ENCODE results near the gene ERBB4. TPM values are rescaled to one million over a fixed set of nuclear protein-coding genes. Genes with fewer than 3 reads are reported as not detected.

Gene ERBB4
- total RNA-seq, 4 donors from 2014 or later = 0.26 to 13.3 (median 2.4) TPM

DNA sequence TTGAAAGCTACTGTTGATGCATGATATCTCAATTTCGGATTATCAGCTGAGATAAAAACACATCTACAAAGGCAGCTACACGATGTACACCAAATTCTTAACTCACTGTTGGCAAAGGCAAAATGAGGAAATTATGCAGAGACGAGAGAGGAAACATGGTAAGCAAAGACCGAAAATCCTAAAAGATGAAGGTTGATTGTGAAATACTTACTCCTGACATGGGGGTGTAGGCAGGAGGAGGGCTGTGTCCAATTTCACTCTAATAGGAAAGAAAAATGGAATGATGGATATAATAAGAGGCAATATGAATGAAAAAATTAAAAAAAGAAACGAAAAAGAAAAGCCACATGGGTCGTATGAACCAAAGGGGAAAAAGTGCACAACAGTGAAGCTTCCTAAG lies 1150.9 kb downstream of the ERBB4 start:
- DNase-seq = no peak
- intact Hi-C loops (cut with DNase I; ENCODE audit: low total_unique reads) = no loop called here
- TF ChIP-seq, protein P1, sequence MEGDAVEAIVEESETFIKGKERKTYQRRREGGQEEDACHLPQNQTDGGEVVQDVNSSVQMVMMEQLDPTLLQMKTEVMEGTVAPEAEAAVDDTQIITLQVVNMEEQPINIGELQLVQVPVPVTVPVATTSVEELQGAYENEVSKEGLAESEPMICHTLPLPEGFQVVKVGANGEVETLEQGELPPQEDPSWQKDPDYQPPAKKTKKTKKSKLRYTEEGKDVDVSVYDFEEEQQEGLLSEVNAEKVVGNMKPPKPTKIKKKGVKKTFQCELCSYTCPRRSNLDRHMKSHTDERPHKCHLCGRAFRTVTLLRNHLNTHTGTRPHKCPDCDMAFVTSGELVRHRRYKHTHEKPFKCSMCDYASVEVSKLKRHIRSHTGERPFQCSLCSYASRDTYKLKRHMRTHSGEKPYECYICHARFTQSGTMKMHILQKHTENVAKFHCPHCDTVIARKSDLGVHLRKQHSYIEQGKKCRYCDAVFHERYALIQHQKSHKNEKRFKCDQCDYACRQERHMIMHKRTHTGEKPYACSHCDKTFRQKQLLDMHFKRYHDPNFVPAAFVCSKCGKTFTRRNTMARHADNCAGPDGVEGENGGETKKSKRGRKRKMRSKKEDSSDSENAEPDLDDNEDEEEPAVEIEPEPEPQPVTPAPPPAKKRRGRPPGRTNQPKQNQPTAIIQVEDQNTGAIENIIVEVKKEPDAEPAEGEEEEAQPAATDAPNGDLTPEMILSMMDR (IDR thresholded peaks at IDR 0.05) = no peak
- TF ChIP-seq POLR2A (IDR thresholded peaks at IDR 0.05) = no peak

DNA sequence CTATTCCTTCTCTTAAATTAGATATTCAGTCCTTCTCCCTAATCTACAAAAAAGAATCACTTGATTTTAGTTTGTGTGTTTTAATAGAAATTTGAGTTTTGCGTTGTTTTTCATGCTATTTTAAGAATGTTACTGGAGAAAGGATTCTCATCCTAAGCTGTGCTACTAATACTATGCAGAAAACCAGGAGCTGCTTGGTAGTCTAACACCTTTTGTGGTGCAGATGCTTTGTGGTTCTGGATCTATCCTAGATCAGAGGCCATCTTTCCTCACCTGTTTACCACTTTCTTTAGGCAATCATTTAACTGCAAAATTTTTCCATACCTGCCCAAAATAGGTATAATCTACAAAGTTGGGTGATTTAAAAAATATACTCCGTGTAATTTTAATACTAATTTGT lies 1158.6 kb downstream of the ERBB4 start:
- no peaks in the 10 kb centered on the region for H3K36me3 ChIP-seq
- H3K4me1 ChIP-seq = no peaks in the 10 kb centered on the region
- no peak for DNase-seq
- H3K4me3 ChIP-seq = no peak overlapping the region
- no peaks in the 10 kb centered on the region for H3K9me3 ChIP-seq
- intact Hi-C loops (cut with DNase I; ENCODE audit: low total_unique reads) = no loop called here
- H3K27me3 ChIP-seq = no peaks in the 10 kb centered on the region
- no peak overlapping the region for H3K27ac ChIP-seq
- TF ChIP-seq, protein P1 (IDR thresholded peaks at IDR 0.05) = no peak
- TF ChIP-seq POLR2A (IDR thresholded peaks at IDR 0.05) = no peak

More for the DNA sequence above, 1150.9 kb downstream of the ERBB4 start:
- no peak overlapping the region for H3K4me3 ChIP-seq
- no peaks in the 10 kb centered on the region for H3K27me3 ChIP-seq
- H3K36me3 ChIP-seq = no peaks in the 10 kb centered on the region
- H3K27ac ChIP-seq = no peak overlapping the region
- H3K9me3 ChIP-seq = no peaks in the 10 kb centered on the region
- H3K4me1 ChIP-seq = no peaks in the 10 kb centered on the region

DNA sequence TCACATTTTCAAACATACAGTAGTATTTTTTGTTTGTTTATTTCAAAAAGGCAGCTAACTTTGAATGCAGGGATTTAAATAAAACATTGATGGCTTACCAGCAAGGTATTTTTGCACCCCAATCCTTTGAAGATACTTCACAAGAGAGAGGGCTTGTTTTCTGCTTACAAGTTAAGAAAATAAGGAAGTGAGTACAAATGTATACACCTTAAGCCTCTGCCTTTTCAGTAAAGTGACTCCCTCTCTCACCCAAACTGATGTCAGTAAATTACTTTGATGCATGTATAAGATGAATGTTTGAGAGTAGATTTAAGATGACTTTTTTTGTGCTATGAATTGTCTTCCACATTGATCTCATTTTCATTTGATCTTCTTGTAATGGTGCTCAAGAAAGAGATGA lies 1162.2 kb downstream of the ERBB4 start:
- Histone ChIP-seq H3K4me1 (no peaks in the 10 kb centered on the region), H3K9me3 (no peaks in the 10 kb centered on the region), H3K36me3 (no peaks in the 10 kb centered on the region), H3K27me3 (no peaks in the 10 kb centered on the region), H3K4me3 (no peak overlapping the region), H3K27ac (no peak overlapping the region)
- TF ChIP-seq, protein P1 (IDR thresholded peaks at IDR 0.05) = no peak
- no peak for TF ChIP-seq POLR2A (IDR thresholded peaks at IDR 0.05)
- intact Hi-C loops (cut with DNase I; ENCODE audit: low total_unique reads) = no loop called here
- no peak for DNase-seq

DNA sequence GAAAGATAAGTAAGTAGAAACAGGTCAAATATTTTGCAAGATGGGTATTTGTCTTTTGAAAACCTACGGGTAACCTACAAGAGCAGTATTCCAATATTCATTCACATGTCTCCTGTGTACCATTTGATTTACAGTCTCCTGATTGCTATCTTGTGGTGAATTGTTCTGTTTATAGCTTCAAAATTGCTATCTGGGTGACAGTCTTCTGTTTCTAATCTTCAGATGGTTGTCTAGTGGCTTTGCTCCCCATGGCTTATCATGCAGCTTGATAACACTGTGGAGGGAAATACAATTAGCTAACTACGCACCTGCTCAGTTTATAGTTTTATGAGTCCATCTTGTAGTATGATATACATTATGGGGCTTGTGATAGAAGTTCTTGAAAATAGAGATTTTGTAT lies 1165.4 kb downstream of the ERBB4 start:
- intact Hi-C loops (cut with DNase I; ENCODE audit: low total_unique reads) = no loop called here
- Histone ChIP-seq H3K36me3 (no peaks in the 10 kb centered on the region), H3K9me3 (no peaks in the 10 kb centered on the region), H3K27ac (no peak overlapping the region), H3K4me1 (no peaks in the 10 kb centered on the region), H3K27me3 (no peaks in the 10 kb centered on the region), H3K4me3 (no peak overlapping the region)
- no peak for DNase-seq
- TF ChIP-seq POLR2A (IDR thresholded peaks at IDR 0.05) = no peak
- TF ChIP-seq, protein P1 (IDR thresholded peaks at IDR 0.05) = no peak

DNA sequence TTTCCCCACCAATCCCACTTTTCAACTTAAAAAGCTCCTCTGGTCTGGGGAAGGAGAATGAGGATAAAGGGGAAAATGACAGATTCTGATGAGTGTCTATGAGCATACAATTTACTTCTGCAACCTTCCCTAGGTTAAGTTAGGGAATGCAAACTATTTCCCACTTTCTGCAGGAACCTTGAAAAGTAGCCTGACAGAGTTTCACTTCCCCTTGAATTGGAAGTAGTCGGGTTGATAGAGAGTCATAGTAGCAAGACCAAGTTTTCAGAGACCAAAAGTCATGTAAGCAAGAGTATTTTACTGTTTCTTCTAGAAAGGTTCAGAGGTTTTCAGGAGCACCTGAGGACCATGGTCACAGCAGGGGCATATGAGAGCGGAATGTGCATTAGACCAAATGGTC lies 1167.1 kb downstream of the ERBB4 start:
- H3K36me3 ChIP-seq = no peaks in the 10 kb centered on the region
- TF ChIP-seq, protein P1 (IDR thresholded peaks at IDR 0.05) = no peak
- TF ChIP-seq POLR2A (IDR thresholded peaks at IDR 0.05) = no peak
- no peaks in the 10 kb centered on the region for H3K9me3 ChIP-seq
- no peaks in the 10 kb centered on the region for H3K4me1 ChIP-seq
- no peak overlapping the region for H3K27ac ChIP-seq
- intact Hi-C loops (cut with DNase I; ENCODE audit: low total_unique reads) = no loop called here
- no peaks in the 10 kb centered on the region for H3K27me3 ChIP-seq
- no peak for DNase-seq
- H3K4me3 ChIP-seq = no peak overlapping the region

Measured in uterus (tissue), 4 donors.